NCI-H82 (cell line): ENCODE measurements around the gene MRPS2.
A peak's percentile ranks its signal among the peaks of the same experiment; 100 is the strongest.
"Not testable (repeated sequence)": the region's sequence is repeated elsewhere in the genome, so short reads cannot be mapped to it uniquely, and the experiment has no call there.

ENCODE experiments used
- DNase-seq: peaks from one replicate; lab custom pipeline; 2025; lab: John Stamatoyannopoulos, UW

The MRPS2 gene

GRCh38 chr9:135531096-135531495, 30.6 kb downstream of the MRPS2 start:
- no peak for DNase-seq

GRCh38 chr9:135533113-135533512, 32.6 kb downstream of the MRPS2 start:
- DNase-seq, result no peak

GRCh38 chr9:135533674-135534073, 33.2 kb downstream of the MRPS2 start:
- no peak for DNase-seq

DNA sequence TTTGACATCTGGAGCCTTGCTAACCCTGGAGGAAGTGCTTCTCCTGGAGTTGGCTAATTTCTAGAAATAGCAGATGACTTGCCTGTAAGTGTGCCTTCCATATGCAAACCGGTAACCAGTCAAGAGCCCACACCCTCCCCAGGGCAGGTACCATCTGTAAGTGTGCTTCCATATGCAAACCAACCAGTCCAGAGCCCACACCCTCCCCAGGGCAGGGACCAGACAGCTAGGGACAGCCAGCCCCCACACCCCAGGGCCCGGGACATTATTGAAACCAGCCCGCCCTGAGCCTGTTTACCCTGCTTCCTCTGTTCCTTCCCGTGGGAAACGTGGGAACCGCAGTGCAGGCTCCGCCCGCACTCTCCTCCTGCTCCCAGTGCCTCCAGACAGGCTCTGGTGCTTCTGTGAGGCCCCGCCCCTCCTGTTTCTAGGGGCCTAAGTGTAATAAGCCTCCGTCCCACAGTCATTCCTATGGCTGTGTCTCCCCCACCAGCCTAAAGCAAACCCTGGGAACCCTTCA, 33.8 kb downstream of the MRPS2 start:
- DNase-seq, result not testable (repeated sequence)

DNA sequence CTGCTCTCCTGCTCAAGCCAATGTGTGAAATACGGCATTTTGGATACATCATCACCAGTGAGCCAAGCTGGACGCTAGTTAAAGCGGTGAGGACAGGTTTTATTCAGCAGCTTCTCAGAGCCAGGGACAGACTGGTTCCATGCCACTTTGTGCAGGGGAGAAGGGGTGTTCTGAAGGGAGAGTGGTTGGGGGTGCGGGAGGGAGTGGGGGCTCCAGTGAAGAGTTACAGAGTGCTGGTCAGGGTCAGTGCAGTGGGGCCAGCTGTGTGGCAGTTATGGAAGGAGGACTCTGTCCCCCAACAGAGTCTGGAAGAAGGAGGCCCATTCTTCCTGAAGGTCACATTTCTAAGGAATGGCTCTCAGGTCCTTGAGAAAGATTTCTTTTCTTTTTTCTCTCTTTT, 34.3 kb downstream of the MRPS2 start:
- not testable (repeated sequence) for DNase-seq

DNA sequence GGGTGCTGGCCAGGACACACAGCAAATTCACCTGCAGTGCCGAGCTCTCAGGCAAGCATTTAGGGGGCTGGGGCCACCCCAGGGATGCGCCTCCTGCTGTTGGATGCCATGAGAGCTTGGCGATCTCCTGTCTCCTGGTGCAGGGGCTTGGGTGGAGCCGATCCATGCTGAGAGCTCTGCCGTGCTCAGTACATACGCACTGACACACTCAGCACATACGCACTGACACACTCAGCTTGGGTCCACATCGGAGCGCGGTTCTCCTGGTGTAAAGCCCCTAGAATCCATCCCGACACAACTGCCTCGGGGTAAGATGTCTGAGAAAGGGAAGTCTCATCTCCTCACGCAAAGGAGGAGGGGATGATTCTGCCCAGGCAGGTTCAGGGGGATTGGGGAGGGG, 35.1 kb downstream of the MRPS2 start:
- DNase-seq, result not testable (repeated sequence)

DNA sequence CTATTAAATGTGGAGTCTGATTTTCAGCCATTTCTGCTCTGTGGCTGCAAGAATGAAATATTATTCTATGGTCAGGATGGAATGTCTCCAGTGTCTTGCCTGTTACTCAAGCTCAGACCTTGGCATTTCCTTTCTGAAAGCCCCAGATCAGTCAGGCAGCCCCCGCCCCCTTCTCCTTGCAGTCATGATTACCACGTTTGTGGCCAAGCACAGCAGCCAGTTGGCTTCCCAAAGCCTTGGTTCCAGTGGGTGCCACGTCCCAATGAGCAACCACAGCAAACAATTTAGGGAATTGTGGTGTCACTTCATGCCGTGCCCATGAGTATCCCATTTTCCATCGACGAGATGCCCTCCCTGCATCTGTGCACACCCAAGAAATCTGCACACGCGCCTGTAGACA, 35.7 kb downstream of the MRPS2 start:
- no peak for DNase-seq

DNA sequence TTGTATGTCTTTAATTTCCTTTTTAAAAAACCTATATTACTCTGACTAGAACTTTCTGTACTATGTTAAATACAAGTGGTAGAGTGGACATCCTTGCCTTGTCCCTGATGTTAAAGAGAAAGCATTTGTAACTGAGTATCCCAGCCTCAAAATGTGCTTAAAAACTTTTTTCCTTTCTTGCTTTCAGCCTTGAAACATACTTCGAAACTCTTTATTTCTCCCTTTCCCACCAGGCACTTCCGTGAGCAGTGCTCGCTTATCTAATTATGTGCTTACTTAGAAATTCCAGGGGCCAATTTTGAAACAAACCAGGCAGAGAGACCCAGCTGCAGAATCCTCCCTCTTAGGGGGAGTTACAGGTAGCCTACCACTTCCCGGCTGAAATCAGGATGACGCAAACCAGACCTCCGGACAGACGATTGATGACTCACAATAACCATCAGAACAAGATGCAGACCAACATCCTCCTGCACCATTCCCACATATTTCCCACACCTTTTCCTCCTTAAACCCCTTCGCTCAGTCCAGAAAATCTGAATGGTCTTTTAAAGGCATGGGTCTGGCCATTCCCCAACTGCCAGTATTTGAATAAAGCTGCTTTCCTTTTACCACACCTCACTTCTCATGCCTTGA, 42.9 kb downstream of the MRPS2 start:
- not testable (repeated sequence) for DNase-seq

GRCh38 chr9:135544981-135545635, 44.6 kb downstream of the MRPS2 start:
- no peak for DNase-seq

DNA sequence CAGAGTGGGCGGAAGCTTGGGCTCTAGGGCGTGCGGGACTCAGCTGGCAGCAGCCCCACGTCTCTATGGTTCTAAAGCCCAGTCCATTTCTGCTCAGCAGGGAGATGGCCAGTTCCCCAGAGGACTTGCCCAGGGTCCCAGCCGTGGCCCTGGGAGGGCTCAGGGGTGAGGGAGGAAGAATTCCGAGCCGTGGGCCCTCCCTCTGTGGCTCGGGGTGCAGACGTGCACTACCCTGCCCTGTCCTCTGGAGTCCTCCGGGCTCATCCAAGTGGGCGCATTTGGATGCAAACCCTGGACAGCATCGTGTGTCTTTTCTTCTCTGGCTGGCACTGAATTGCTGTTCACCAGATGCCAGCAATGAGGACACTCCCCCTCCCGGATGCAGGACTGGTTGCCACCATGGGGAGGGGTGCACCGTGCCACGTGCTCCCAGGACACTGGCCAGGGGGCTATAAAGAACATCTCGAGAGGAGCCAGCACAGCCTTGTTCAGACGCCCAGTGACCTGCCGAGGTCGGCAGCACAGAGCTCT, 45.2 kb downstream of the MRPS2 start, which contains the start of gene OBP2A:
OBP2A (plus strand) TSS at position 481 of the 531 bp plus-strand sequence. CDS start 55 bp downstream, outside the sequence.
- DNase-seq, result not testable (repeated sequence)

- not testable (repeated sequence) for DNase-seq
Measured at GRCh38 chr9:135546792-135547617, 46.5 kb downstream of the MRPS2 start.

DNA sequence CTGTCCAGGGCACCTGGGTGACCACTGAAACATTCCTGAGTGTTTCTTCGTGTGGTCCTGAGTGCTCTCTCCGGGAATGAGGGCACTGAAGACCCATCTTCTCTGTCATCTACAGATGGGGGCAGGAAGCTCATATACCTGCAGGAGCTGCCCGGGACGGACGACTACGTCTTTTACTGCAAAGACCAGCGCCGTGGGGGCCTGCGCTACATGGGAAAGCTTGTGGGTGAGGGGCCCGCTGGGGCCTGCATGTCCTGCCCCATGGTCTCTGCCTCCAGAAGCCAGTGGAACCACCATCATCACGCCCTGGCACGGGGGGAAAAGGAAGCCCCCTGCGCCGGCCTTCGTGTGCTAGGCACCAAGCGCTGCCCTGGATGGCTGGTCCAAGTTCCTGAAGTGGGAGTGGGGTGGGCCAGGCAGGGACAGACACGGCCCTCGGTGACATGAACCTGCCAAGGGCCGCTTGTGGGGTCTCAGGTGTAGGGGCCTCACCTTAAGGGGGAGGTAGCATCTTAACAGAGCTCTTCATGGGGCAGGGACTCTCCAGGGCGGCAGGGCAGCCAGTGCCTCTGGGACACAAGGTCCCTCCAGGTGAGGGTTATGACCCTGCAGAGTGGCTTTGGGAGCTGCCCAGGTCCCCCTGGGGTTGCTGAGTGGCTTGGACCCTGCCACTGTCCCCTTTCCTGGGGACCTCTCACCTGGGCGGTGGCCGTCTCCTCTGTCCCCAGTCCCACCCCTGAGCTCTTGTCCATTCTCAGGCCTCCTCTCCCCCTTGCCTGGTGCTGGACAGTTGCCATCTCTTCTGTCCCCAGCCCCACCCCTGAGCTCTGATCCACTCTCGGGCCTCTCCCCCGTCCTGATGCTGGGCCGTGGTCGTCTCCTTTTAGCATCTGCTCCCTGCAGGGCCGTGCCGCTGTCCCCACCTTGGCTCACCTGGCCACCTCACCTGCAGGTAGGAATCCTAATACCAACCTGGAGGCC, 47.6 kb downstream of the MRPS2 start:
- DNase-seq, result no peak

GRCh38 chr9:135549478-135550343, 49.2 kb downstream of the MRPS2 start:
- not testable (repeated sequence) for DNase-seq

- DNase-seq, result no peak
Measured at GRCh38 chr9:135550344-135550918, 49.9 kb downstream of the MRPS2 start.

GRCh38 chr9:135551031-135551430, 50.5 kb downstream of the MRPS2 start:
- no peak for DNase-seq

- DNase-seq, result no peak
Measured at GRCh38 chr9:135551456-135551855, 51.0 kb downstream of the MRPS2 start.

DNA sequence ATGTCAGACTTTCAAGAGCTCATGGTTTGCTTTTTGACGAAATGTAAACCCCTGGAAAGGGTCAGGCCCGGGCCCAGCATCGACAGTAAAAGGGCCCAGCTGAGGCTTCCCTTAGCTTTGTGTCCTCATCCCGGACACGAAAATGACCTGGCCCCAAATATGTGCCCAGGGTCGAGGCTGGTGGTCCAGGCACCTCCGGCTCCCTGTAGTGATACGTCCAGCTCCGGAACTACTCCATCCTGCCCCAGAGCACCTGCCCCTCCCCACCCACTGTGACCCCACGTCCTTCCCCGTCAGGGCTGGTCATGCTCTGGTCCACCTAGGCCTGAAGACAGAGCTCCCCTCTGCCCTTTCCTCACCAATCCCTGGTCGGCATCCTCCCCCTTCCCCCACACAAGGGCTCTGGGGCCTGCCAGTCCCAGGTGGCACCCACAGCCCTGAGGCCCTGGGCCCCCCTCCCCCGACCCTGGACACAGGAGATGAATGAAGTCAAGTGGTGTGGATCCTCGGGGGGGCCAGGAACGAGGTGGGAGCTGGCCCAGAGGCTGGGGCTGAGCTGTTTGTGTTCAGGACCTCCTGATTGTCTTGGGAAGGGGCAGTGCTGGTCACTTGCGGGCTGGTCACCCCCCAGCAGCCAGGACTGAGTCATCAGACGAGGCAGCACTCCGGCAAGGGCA, 51.7 kb downstream of the MRPS2 start:
- no peak for DNase-seq

GRCh38 chr9:135552698-135553171, 52.3 kb downstream of the MRPS2 start:
- DNase-seq, result peak; percentile 15
